HG02840 (cell line): ENCODE results near the gene ARFIP1.
A peak's percentile ranks its signal among the peaks of the same experiment; 100 is the strongest.
"Not testable (repeated sequence)": the region's sequence is repeated elsewhere in the genome, so short reads cannot be mapped to it uniquely, and the experiment has no call there.

Experiments
- ATAC-seq: cut with Tn5 transposase; IDR thresholded peaks from one replicate; pipeline ENCODE4 v1.9.1; 2021; ENCODE audit warnings: mild to moderate bottlenecking, moderate library complexity, moderate number of reproducible peaks; ENCODE audit not compliant: unreplicated experiment, low FRiP score

The ARFIP1 gene, protein sequence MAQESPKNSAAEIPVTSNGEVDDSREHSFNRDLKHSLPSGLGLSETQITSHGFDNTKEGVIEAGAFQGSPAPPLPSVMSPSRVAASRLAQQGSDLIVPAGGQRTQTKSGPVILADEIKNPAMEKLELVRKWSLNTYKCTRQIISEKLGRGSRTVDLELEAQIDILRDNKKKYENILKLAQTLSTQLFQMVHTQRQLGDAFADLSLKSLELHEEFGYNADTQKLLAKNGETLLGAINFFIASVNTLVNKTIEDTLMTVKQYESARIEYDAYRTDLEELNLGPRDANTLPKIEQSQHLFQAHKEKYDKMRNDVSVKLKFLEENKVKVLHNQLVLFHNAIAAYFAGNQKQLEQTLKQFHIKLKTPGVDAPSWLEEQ

DNA sequence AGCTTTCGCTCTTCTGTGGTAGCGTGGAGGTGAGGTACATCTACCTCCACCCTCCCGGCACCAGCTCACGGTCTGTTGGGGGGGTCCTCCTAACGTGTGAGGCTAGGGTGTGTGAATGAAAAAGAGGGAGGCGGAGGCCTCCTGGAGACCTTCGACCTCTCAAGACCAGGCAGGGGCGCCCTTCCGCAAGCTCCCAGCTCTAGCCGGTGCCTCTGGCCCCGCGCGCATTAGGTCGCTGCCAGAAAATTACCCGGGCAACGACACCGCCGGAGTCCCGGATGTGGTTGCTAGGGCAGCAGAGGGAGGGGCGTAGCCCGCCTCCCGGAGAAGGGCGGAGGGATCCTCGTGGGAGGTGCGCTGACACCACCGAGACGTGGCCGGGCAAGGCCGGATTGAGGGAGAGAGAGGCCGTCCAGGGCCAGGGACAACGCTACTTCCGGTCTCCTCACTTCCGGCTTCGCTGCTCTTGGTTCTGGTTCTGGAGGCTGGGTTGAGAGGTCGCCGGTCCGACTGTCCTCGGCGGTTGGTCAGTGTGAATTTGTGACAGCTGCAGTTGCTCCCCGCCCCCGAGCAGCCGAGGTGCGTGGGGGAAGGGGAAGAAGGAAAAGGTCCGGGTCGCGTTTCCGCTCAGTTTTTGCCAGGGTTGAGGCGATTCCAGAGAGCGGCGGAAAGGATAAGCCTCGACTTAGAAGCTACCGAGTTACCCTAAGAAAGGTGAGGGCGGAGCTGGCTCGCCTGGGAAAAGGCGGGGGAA lies at the start of gene ARFIP1, which contains the start of gene TIGD4:
Gene ARFIP1, plus strand, starts transcription at position 442 of the 754 bp plus-strand sequence. CDS start 49,680 bp downstream, outside the sequence.
Gene TIGD4, minus strand, starts transcription at position 218 of the 754 bp plus-strand sequence. CDS start 8,726 bp downstream, outside the sequence.
- ATAC-seq: peak; percentile 94

DNA sequence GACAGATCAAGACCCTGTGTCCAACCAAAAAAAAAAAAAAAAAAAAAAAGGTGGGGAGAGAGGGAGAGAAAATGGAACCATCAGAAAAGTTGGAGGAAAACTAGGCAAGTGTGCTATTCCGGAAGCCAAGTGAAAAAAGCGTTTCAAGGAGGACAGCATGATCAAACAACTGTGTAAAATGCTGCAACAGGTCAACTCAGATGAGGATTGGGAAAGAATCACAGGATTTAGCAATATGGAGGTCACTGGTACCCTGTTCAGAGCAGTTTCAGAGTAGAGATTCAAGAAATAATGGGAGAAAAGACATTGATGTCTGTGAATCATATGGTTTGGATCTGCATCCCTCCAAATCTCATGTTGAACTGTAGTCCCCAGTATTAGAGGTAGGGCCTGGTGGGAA lies 47.8 kb upstream of the ARFIP1 start:
- no peak for ATAC-seq

- ATAC-seq: no peak
These were observed 45.6 kb upstream of the ARFIP1 start for GRCh38 chr4:152734015-152734698.

GRCh38 chr4:152734699-152735050 lies 45.1 kb upstream of the ARFIP1 start:
- ATAC-seq: no peak

GRCh38 chr4:152735396-152735859 lies 44.3 kb upstream of the ARFIP1 start:
- no peak for ATAC-seq

DNA sequence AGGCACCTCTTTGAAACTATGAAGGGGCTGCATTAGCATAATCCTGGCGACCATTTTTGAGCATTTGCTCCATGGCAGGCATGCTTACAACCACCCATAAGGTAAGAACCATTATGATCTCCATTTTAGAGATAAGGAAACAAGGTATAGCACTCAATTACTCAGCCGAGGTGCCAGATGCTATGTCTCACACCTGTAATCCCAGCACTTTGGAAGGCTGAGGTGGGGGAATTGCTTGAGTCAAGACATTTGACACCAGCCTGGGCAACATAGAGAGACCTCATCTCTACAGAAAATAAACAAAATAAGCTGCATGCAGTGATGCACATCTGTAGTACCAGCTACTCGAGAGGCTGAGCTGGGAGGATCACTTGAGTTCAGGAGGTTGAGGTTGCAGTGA lies 43.8 kb upstream of the ARFIP1 start:
- no peak for ATAC-seq

DNA sequence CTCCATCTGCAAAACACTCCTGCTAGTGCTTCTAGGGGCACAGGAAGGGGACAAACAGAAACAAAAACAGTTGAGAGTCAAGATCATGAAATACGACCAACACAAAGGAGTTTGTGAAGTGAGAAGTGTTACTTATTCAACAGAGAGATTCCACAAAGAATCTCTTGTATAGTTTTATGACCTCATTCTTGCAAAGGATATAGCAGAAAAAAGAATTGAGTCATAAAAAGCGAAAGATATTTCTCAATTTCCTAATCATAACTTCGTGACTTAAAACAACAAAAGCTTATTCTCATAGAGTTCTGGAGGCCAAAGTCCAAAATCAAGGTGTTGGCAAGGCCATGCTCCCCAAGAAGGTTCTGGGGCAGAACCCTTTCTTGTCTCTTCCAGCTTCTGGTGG lies 40.9 kb upstream of the ARFIP1 start:
- no peak for ATAC-seq

DNA sequence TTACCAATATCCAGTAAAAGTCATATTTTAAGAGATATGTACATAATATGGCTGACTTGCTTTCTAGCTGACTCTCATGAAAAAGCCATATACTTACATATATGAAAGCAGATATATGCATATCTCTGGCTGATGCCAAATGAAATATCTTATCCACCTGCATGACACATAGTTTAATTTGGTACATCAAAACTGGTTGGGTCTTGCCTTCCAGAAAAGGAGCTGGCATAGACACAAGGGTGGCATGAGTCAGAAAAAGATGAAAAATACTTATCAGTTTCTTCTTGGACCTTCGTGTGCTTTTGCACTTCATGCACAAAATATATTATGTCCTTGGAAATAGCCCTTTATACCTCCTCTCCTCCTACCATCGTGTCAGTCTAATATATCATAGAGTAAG lies 32.3 kb upstream of the ARFIP1 start:
- no peak for ATAC-seq

DNA sequence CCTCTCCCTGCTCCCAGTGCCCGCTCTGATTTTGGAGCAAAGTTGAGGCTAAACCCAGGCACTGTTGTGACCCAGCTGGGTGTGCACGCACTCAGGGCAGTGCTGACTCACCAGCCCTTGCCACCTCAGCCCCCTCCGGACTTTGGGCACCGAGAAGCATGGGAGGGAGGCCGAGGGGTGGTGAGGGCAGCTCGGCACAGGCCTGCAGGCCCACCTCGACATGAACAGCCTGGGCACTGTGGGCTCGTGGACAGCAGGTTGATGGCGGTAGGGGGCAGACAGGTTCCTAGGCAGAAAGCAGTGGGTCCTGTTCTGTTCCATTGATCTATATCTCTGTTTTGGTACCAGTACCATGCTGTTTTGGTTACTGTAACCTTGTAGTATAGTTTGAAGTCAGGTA lies 31.1 kb upstream of the ARFIP1 start:
- ATAC-seq: no peak

GRCh38 chr4:152763796-152764195 lies 16.0 kb upstream of the ARFIP1 start:
- ATAC-seq: no peak

DNA sequence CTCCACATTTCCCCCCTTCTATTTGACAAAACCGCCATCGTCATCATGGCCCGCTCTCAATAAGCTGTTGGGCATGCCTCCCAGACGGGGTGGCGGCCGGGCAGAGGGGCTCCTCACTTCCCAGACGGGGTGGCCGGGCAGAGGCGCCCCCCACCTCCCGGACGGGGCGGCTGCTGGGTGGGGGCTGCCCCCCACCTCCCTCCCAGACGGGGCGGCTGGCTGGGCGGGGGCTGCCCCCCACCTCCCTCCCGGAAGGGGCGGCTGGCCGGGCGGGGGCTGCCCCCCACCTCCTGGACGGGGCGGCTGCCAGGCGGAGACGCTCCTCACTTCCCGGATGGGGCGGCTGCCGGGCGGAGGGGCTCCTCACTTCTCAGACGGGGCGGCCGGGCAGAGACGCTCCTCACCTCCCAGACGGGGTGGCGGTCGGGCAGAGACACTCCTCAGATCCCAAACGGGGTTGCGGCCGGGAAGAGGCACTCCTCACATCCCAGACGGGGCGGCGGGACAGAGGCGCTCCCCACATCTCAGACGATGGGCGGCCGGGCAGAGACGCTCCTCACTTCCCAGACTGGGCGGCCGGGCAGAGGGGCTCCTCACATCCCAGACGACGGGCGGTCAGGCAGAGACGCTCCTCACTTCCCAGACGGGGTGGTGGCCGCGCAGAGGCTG lies 14.6 kb upstream of the ARFIP1 start:
- not testable (repeated sequence) for ATAC-seq

DNA sequence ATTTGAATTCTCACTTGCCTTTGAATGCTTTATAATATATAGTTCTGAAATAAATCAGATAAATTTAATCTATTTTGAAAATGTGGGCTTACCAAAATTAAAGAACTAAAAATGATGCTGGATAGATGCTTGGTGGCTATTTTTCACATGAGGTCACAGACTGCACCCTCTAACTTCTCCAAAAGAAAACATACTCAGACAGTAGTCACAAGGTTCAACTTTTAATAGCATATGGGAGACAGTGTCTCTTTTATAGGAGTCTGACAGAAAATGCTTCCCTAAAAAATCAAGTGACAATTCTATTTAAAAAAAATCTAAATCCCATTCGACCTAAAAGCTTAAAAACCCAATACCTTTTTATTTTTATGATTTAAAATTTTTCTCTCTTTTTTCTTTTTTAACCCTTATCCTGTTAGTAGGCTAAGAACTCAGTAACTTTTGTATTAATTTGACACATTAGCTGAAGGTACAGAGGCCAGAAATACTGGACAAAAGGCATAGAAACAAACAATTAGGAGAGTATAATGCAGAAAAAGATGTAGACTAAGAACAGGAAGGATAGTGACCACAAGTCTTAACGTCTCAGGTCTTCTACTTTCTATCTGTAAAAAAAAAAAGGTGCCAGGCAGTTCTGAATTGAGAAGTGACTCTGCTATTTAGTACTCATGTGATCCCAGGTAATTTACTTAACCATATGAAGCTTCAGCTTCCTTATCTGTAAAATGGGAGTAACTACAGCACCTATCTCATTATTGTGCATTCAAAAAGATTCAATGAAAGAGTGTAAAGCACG lies 7.8 kb upstream of the ARFIP1 start:
- ATAC-seq: no peak

GRCh38 chr4:152773339-152773738 lies 6.4 kb upstream of the ARFIP1 start:
- no peak for ATAC-seq

- no peak for ATAC-seq
These were observed 5.8 kb upstream of the ARFIP1 start for GRCh38 chr4:152773953-152774352.

DNA sequence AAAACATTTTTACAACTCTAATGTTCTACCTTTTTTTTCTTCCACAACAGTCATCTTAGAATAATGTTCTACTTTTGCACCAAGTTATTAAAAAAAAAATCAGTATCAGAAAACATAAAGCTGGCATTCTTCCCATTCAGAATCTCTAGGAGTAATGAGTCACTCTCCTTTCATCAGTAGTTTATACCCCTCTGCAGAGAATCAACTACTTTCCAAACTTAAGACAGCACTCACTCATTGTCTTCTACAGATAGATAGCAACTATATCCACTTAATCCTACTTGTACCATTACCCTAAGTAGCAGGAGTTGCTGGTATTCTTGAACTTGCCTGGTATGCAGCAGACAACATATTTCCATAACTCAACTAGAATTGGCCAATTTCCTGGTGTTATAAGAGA lies 3.4 kb upstream of the ARFIP1 start:
- no peak for ATAC-seq

- ATAC-seq: no peak
These were observed 2.3 kb upstream of the ARFIP1 start for GRCh38 chr4:152777488-152777887.

GRCh38 chr4:152778656-152779512 lies 870 bp upstream of the ARFIP1 start:
- peak; percentile 8 for ATAC-seq

GRCh38 chr4:152780267-152780778 lies 569 bp downstream of the ARFIP1 start:
- peak; percentile 18 for ATAC-seq
